ENCODE measurements around the gene LEF1.
A peak's percentile ranks its signal among the peaks of the same experiment; 100 is the strongest.

The LEF1 gene

DNA sequence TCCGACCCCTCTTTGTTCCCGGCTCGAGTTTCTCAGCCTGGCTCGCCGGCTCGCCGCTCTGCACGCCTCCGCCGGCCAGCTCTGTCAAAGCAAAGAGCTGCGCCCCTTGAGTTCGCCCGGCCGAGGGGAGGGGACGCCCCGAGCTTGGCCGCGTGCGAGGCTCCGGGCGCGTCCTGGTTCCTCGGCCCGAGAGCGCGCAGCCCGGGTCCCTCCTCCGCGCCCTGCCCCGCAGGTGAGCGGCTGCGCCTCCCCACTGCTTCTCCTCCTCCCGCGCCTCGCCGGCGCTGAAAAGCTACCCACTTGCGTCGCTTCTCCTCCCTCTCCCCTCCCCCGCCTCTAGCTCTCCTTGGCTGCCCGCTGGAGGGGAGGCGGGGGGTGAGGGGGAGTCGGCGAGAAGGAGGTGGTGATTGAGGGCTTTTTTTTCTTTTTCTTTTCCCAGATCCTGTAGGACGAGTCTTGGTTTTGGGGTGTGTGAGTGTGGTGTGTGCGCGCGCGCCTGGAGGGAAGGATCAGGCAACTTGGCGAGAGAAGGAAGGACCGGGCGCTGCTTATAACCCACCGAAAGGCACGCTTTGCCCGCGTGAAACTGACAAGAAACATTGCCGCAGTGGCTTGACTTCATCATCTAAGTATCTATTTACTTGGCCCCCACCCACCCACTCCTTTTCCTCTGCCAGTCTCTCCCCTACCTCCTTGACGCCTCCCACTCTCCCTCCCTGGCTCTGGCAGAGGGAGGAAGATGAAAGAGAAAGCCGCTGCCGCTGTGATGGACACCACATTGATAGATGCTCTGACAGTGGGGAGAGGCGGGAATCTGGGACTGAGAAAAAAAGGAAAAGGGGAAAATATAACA, at the start of gene LEF1:
Gene LEF1 (minus strand): TSS at position 262 of the 853 bp plus-strand sequence. CDS start 1,165 bp downstream, outside the sequence.
- DNase-seq (ENCODE audit: low read depth): peak; percentile 26

DNA sequence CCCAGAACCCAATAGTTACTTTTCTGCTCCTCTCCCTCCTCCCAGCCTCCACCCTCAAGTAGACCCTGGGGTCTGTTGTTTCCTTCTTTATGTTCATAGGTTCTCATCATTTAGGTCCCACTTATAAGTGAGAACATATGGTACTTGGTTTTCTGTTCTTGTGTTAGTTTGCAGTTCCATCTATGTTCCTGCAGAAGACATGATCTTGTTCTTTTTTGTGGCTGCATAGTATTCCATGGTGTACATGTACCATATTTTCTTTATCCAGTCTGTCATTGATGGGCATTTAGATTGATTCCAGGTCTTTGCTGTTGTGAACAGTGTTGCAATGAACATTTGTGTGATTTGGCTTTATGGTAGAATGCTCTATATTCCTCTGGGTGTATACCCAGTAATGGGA, 47.8 kb upstream of the LEF1 start:
- no peak for DNase-seq (ENCODE audit: low read depth)

DNA sequence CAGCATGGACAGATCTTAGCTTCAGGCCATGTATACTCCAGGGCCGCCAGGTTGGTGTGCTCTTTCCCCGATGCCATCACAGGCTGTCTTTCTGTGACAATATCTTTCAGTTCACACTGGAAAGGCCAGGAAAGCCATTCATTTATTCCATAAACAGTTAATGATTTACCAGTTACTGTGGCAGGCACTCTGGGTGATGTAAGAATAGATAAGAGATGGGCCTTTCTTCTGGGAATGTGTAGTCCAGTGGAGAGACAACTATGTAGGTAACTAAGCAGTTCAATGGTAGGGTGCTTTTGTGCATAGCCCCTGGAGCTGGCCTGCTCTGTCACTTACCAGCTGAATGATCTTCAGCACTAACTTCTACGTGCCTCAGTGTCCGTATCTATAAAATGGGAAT, 46.3 kb upstream of the LEF1 start:
- no peak for DNase-seq (ENCODE audit: low read depth)

DNA sequence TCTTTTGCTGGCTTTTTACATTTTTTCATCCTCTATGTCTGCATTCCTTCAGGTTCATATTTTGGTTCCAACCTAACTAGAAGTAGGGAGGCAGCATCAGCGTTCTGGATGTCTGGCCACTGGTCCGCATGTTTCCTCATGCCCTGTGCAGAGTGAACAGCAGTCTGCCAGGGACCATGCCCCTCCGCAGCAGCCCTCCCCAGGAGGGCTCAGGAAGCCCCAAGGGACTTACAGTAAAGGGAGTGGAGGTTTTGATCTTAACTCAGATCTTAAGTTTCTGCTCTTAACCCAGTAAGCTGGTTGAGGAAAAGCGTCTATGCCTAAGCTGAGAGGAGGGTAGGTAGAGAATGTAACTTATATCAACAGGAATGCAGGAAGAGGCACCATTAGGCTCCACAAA, 45.0 kb upstream of the LEF1 start:
- DNase-seq (ENCODE audit: low read depth): no peak

DNA sequence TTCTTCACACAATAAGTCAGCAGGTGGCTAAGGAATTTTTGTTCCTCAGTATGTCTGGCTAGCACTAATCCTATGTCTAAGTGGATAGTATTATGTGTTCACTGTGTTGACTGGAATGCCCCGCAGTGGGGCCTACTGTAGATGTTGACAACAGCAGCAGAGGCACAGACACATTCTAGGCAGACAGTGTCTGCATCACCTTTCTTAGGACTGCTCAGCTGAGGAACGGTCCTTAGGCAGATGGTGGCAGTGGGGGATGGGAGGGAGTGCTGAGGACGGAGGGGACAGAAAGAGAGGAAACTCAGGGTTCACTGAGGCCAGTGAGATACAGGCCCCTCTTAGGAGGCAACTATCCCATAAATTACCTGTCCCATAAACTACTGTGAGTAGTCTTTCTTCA, 44.6 kb upstream of the LEF1 start:
- no peak for DNase-seq (ENCODE audit: low read depth)

DNA sequence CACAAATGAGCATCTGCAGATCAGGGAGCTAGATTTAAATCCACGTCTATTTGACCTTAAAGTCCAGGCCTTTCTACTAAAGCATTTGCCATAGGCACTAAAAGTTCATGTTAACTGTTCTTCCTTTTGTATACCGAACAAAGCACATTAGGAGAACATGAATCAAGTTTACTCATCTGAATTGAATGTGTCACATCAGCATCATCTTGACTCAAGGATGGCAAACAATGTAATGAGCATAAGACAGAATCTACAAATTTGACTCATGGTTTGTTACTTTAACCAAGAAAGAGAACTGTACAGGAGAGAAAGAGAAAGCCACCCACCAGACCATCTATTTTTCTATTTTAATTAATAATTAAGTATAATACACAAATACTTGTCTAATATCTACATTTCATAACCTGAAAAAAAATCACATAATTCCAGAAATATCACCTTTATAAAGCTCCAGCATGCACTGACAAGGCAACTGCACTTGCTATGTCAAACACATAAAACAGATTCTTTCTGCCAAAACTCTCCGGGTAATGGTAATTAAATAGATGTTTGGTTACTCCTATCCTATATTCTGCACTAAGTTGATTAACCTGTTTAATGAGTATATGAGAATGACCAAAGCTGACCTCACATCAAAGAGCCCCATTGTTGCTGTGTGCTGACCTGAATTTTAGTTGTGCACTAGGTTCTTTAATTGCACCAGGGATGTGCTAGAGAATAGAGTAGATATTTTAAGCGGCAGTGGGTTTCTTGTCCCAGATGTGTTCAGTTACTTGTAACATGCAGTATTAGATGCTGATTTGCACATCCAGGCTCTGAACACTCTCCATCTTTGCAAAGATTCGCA, 42.5 kb upstream of the LEF1 start:
- no peak for DNase-seq (ENCODE audit: low read depth)

DNA sequence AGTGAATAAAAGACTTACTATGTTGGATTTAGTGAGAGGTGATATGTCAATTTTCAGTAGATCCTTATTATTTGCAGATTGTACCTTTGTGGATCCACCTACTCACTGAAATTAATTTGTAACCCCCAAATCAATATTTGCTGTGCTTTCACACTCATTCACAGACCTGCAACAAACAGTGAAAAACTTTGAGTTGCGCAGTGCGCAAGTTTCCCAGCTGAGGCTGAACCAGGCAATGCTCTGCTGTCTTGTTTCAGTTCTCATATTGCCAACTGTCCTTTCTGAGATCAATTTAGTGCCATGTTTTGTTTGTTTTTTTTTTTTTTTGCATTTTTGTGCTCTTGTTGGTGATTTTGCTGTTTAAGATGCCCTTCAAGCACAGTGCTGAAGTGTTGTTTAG, 40.8 kb upstream of the LEF1 start:
- no peak for DNase-seq (ENCODE audit: low read depth)

DNA sequence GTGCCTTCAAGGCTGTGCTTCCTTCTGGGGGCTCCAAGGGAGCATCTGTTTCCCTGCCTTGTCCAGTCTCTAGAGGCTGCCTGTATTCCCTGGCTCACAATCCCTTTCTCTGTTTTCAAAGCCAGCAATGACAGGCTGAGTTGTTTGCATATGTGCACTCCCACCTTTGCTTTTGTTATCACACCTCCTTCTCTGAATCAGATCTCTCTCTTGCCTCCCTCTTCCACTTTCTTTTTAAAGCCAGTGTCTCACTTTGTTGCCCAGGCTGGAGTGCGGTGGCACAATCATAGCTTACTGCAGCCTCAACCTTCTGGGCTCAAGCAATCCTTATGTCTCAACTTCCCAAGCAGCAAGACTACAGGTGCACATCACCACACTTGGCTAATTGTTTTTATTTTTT, 37.1 kb upstream of the LEF1 start:
- no peak for DNase-seq (ENCODE audit: low read depth)

DNA sequence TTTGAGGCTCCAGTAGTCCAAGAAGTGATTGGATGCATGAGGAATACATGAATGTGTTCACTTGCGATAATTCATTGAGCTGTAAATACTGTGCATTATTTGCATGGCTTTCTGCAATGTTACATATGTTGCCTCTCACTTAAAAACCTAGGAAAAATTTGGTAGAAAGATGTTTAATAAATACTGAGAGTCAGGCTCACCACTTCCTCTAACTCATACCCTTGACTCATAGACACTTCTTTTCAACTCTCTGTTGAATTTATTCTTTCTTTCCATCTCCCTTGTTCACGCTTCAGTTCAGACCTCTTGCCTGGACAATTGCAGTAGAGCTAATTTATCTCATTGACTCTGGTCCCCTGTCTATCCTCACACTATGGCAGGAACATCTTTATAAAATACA, 35.8 kb upstream of the LEF1 start:
- no peak for DNase-seq (ENCODE audit: low read depth)

DNA sequence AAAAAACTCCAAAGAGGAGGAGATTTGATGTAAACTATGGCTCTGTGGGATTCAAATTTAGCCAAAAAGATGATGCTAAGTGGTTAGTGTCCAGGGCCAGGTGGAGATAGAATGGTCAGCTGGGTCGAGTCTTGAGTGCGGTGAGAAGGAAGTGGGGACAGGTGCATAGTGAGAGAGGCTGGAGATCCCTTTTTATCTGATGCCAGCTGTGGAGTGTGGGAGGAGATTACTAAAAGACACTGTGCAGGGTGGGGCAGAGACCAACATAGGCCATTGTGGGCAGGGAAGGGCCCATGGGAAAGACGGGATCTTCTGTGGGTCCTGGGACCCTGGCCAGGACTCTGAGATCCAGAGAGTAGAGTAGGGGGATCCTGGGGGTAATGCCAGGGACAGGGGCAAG, 34.6 kb upstream of the LEF1 start:
- DNase-seq (ENCODE audit: low read depth): no peak

DNA sequence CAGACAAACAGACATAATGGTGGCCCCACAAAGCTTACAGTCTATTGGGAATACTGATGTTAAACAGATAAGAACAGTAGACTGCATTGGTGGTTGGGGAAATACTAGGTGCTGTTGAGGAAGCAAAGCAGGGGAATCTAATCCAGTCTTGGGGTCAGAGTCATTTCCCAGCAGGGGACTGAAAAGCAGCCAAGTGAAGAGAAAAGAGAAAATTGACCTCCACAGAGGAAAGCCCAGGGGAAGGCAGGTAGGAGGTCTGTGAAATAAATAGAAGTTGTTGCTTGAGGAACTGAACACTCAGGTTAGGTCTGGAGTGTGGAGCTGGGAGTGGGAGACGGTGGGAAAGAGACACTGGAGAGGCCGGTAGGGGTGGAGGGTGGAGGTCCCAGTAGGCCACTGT, 33.0 kb upstream of the LEF1 start:
- DNase-seq (ENCODE audit: low read depth): no peak

DNA sequence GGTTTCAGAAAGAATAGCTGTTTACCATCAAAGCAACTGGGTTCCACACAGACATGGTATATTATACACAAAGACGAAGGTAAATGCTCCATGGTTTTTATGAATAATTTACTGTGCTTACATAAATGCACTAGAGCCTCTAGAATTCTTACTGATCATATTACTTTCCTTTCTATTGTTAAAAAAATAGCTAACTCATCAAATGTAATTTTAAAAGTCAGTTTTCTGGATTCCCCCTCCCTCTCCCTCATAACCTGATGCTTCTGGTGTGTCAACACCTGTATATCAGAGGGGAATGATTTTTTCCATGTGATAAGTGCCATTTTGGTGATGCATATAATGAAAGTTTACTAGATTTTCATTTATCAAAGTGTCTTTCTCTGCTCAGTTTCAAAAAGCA, 31.1 kb upstream of the LEF1 start:
- no peak for DNase-seq (ENCODE audit: low read depth)

DNA sequence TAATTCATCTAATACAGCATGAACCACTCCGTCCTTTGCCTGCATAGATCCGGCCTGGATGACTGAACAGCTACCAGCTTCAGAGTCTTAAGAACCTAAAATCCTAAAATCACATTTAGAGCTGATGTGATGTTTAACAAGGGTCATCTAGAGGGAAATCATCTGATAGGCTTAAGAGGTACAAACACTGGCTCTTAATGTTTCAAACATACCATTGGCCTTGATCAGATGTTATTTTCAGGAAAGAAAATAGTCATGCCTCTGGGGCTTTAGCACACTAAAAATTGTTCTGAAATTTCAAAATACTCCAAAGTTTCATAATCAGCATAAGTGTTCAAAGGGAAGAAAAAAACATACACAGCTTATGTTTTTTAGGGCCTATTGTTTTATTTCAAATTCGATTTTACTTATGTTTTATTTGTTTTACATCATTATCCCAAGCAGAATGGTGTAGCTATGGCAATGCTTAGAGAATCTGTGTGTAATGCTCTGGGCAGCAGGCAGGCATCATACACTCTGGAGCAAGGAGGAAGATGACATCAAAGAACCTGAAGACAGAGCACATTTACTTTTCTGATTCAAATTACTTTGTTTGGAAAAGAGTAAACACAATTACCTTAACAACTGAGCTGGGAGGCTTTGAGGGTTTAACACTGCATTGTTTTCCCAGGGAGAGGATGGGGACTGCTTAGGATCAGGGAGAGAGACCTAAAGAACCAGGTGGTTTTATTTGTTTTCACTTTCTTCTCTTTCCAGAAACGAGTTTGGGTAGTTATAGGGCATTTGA, 25.3 kb upstream of the LEF1 start:
- peak; percentile 7 for DNase-seq (ENCODE audit: low read depth)

DNA sequence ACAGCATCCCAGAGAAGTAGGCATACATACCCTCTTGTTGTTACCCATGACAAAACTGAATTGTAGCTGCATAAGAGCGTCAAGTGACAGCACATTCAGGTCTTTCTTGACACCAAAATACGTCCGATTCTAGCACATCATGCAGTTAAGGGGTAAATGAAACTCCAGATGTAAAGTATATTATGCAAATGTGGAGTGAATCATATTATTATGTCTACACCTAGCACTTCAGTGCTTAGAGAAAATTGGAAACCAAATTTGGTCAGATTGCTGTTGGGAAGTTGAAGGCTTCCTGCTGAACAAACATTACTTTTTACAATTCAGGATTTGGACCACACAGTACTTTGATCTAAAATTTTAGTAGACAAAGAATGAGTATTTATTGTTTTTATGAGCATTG, 24.2 kb upstream of the LEF1 start:
- DNase-seq (ENCODE audit: low read depth): no peak

DNA sequence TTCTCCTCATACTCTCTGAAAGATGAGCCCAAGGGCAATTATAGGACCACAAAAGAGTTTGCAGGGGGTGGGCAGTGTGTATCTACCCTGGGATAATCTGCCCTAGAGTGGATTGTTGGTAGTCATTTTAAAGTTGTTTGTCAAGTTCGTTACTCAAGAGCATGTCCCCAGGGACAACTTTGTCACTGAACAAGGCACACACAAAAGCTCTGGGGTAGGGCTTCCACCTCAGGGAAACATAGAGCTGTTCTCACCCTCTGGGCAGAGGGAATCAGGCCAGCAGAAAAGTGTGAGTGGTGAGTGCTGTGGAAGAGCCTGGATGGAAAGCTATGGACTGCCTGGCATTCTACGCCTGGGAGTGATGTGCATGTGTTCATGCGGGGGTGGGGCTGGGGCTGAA, 23.3 kb upstream of the LEF1 start:
- DNase-seq (ENCODE audit: low read depth): no peak

DNA sequence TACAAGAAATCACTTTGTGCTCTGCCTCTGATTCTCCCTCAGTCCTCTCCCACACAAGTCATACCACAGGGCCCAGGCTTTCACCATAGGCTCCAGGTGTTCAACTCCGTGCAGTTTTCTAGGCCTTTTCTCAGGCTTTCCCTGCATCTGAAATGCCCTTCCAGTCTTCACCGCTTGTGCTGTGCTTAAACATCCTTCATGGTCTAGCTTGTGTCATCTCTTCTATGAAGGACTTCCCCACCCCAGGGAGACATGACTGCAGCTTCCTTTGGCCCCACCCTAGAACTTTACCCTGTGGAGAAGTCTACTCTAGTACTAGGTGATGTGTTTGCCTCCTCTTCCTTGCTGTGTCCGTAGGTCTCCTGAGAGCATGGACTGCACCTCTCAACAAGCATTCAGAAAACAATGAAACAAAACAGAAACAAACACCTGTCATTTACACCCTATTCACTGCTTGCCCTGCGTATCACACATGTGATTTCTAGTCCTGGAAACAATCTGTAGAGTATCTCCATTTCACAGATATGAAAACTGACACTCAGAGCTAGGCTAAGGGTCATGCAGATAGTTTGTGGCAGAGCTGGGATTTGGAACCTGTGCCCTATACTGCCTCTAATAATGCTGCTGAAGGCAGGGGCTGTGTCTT, 22.7 kb upstream of the LEF1 start:
- DNase-seq (ENCODE audit: low read depth): no peak

DNA sequence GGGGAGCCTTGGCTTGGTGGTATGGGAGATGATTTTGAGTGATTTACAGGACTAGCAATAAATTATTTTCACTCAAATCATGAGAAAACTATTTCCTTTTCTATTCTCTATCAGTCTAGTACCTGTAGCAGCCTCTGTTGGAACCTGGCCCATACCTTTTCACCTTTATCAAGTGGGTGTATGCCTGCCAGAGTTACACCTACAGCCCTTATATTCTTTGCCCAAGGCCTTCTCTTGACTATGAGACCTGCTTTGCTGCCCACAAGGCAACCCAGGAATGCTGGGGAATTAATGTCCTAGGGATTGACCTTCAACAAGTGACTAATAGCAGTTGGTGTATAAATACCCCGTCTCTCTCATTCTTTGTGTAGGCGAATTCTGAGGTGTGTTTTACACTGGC, 20.0 kb upstream of the LEF1 start:
- no peak for DNase-seq (ENCODE audit: low read depth)

DNA sequence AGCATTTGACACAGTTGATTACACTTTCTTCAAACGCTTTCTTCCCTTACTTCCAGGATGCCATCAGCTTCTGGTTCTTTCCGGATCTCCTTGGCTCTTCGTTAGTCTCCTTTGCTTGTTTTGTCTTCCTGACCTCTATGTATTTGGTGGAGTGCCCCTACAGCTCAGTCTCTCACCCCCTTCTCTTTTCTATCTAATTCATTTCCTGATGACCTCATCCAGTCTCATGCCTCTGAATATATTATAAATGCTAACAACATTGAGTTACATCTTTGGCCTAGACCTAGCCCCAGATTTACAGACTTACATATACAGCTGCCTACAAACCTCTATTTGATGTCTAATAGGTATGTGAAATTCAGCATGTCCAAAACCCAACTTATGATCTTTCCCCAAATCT, 16.5 kb upstream of the LEF1 start:
- DNase-seq (ENCODE audit: low read depth): no peak

DNA sequence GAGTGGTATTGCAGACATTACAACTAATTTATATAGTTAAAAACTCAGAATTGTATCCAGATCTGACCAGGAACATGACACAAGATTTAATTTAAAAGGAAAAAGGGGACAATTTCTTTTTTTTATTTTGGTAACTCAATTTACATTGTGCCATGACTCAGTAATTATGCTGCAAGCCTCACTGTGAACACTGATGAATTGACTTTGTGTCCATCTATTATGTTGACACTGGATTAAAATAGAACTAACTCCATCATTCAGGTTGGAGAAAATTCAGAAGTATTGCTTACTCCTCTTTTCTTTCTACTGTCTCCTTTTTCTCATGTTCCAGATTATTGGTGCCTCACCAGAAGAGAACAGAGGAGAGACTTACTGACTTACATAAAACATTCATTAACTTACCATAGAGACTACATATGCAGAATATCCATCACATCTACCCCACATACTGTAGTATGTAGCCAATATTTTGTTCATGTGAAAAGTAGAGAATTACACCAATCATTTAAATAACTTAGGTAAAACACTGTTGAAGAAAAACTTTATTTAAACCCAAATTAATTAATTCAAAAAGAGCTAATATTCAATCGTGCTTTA, 15.8 kb upstream of the LEF1 start:
- DNase-seq (ENCODE audit: low read depth): no peak

DNA sequence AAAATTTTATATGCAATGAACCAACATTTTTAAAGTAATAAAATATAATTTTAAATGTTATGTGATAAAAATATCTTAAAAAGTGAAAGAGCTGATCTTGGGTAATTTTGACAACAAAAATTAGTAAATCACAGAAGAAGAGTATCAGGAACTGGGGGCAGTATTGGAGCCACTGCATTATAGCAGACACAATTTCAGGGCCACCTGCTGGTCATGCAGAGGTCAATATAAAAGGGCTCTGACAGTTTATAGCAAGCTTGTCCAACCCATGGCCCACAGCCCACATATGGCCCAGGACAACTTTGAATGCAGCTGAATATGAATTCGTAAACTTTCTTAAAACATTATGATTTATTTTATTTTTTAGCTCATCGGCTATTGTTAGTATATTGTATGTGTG, 13.0 kb upstream of the LEF1 start:
- no peak for DNase-seq (ENCODE audit: low read depth)

DNA sequence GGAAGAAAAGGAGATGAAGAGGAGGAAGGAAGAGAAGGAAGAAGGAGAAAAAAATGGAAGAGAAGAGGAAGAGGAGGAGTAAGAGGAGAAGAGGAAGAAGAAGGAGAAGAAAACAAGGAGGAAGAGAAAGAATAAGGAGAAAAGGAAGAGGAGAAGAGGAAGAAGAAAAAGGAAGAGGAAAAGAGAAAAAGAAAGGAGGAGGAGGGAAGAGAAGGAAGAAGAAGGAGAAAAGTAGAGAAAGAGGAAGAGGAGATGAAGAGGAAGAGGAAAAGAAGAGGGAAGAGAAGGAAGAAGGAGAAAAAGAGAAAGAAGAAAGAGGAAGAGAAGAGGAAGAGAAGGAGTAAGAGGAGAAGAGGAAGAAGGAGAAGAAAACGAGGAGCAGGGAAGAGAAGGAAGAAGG, 11.8 kb upstream of the LEF1 start:
- DNase-seq (ENCODE audit: low read depth): no peak

DNA sequence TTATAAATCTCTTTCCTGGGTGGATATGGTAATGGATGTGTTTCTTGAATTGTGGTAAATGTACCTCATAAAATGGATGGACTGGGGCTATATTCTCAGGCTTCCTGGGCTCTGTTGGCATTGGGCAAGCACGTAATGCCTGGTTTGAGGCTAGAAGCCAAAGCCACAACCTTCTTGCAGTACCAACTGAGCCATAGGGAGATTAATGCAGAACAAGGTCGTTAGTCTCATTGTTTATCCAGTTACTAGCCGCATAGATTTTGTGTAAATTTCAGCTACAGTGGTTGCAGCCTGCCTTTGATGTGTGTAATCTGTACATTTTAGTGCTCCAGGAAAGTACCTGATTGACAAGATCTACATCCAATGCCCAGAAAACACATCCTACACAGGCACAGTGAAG, 7.2 kb upstream of the LEF1 start:
- DNase-seq (ENCODE audit: low read depth): no peak

Data from EH (cell line).